ENCODE data around the gene ZNF20. TPM values are rescaled to one million over a fixed set of nuclear protein-coding genes. Genes with fewer than 3 reads are reported as not detected.

The ZNF20 gene
- total and polyA plus RNA-seq, 10 of the 15 experiments (the other 5 are each of a cell fraction or from before 2014, with no cell fraction given), result 2.0 to 5.1 (median 2.6) TPM

GRCh38 chr19:12139269-12139668, 881 bp downstream of the ZNF20 start (continued):
- no peak for TF ChIP-seq ZNF622 (IDR thresholded peaks at IDR 0.05)
- TF ChIP-seq NRF1 (conservative IDR thresholded peaks at IDR 0.05; ENCODE audit: low read depth, low read length), result no peak
- TF ChIP-seq POLR2AphosphoS5 (IDR thresholded peaks at IDR 0.05; ENCODE audit: low read length), result no peak
- TF ChIP-seq HDAC6 (IDR thresholded peaks at IDR 0.05; ENCODE audit: unreplicated experiment), result no peak
- no peak for TF ChIP-seq IKZF2 (IDR thresholded peaks at IDR 0.05)
- TF ChIP-seq SMAD5 (IDR thresholded peaks at IDR 0.05; ENCODE audit: low read depth), result no peak
- no peak for TF ChIP-seq MAX (IDR thresholded peaks at IDR 0.05; ENCODE audit: low read depth, low read length)
- TF ChIP-seq MYC (IDR thresholded peaks at IDR 0.05; ENCODE audit: insufficient read depth, insufficient read length, insufficient replicate concordance, low read length, severe bottlenecking), result no peak
- no peak for TF ChIP-seq BMI1 (IDR thresholded peaks at IDR 0.05; ENCODE audit: borderline replicate concordance)

DNA sequence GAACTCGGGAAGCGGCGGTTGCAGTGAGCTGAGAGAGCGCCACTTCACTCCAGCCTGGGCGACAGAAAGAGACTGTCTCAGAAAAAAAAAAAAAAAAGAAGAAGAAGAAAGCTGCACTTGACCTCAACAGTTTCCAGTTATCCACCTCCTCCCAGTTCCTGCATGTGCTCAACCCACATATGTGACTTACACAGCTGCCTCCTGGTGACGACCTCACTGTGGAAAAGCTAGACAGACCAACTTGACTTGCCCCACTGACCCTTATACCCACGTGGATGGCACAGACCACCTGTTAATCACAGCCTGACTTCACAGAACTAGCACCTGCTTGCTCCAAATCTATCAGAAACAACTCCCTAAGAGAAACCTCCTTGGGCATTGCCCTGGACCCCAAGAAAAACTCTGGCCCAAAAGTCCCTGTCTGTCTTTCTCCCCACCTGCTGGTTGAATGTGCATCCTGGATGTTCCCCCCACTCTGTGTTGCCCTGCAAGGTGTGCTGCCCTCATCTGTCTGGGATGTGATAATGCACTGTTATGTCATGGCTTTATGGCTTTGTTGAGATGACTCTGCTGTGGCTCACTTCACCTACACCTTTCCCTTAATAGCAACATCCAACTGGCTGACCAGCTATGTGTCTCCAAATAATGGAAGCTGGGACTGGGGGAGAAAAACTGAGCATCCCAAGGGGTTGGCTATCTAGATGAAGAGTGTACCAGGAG, 2.8 kb downstream of the ZNF20 start:
- Histone ChIP-seq H3K36me3 (ENCODE audit: control insufficient read depth in 2 of 2, insufficient read depth in 2 of 2, low read length in 1 of 2) (peaks cover 3 to 28% of the 10 kb centered on the region in 2 experiments), H3K27ac (ENCODE audit: control insufficient read depth, insufficient read depth) (no peak overlapping the region), H3K4me2 (ENCODE audit: control insufficient read depth, insufficient read depth) (0 out of 2 replicates have a peak overlapping the region, but pooled peaks have one; percentile 7), H3K9me3 (replicated peaks; ENCODE audit: control insufficient read depth, insufficient read depth, low read length) (peaks cover 21% of the 10 kb centered on the region), H3K4me3 (no peak overlapping the region), H3K4me1 (ENCODE audit: control insufficient read depth, insufficient read depth, low read length) (peaks cover 3% of the 10 kb centered on the region), H4K20me1 (ENCODE audit: control insufficient read depth, insufficient read depth) (no peaks in the 10 kb centered on the region), H2AFZ (ENCODE audit: control insufficient read depth, low read depth, low read length) (no peak overlapping the region), H3K27me3 (replicated peaks in 1 of 2; ENCODE audit: control insufficient read depth in 2 of 2, insufficient read depth in 2 of 2, low read length in 1 of 2) (no peaks in the 10 kb centered on the region), H3K79me2 (ENCODE audit: control insufficient read depth, insufficient read depth, low read length) (peaks cover 4% of the 10 kb centered on the region; the same call in 1 of the 2 replicates), H3K9ac (ENCODE audit: control insufficient read depth, insufficient read depth, low read length) (no peak overlapping the region)
- ChIA-PET RAD21 (ENCODE audit: unreplicated experiment) (interaction anchor here (0.7 to 1.4 kb wide), 2 partner anchors 339 to 478 kb away, joined by 3 to 4 read pairs; partner anchors contain the start of gene ZNF491), POLR2A (interaction anchor here (0.6 to 1.3 kb wide), 3 partner anchors 78 to 264 kb away, joined by 3 to 8 read pairs (median 6); partner anchors contain the start of gene ZNF799), CTCF (interaction anchor here (0.8 to 7.2 kb wide), 9 partner anchors 11 to 478 kb away, joined by 3 to 84 read pairs (median 3); partner anchors contain the start of gene ZNF700), SMC1A (ENCODE audit: uncharacterized antibody, unreplicated experiment) (interaction anchor here (1.3 to 1.9 kb wide), 4 partner anchors 47 to 478 kb away, joined by 3 to 9 read pairs (median 5); no protein-coding TSS in a partner anchor)
- intact Hi-C loops (cut with micrococcal nuclease; ENCODE audit: unreplicated experiment) (no loop called here), in situ Hi-C loops (cut with MboI) (no loop called here)
- no TSS peak for BruUV-seq (replicated peaks)
- ATAC-seq, result no peak
- 40% methylated on average over 2 of the region's 7 CpGs for WGBS (ENCODE audit: insufficient coverage, insufficient replicate concordance, low lambda C conversion rate, missing lambda C conversion rate)
- TF ChIP-seq YY1 (IDR thresholded peaks at IDR 0.05; ENCODE audit: low read depth, low read length) (0 out of 2 replicates have a peak, but pooled peaks have one; percentile 17), CTCF (IDR thresholded peaks at IDR 0.05 in 2 of 3, conservative IDR thresholded peaks at IDR 0.05 in 1 of 3; ENCODE audit: control insufficient read depth in 2 of 3, extremely low read depth in 1 of 3, insufficient read depth in 1 of 3, low read depth in 3 of 3, low read length in 3 of 3) (peak; percentile 34 to 51 (median 44); a peak in 4 of 6 replicates), RAD21 (IDR thresholded peaks at IDR 0.05; ENCODE audit: insufficient read depth, low read depth, low read length) (peak; percentile 48), BRCA1 (IDR thresholded peaks at IDR 0.05; ENCODE audit: low read depth, low read length) (no peak), SMC3 (IDR thresholded peaks at IDR 0.05; ENCODE audit: borderline replicate concordance, low read length) (peak; percentile 46; the same call in 1 of the 2 replicates)
- no peak for FAIRE-seq
- DNase-seq (ENCODE audit: low read depth, low spot score), result no peak

All from GM12878 (cell line).